Transverse colon (tissue), 4 donors: Measurements from ENCODE around the gene CST7.

Experiments
- POLR2A ChIP-seq: fragments of 450-650 bp; IDR thresholded peaks from one replicate; pipeline ENCODE4 v1.6.1; 2016; ENCODE audit warnings: antibody characterized with exemption, mild to moderate bottlenecking, moderate library complexity
- POLR2AphosphoS5 ChIP-seq, 3 donors: sonication (generic); formaldehyde crosslinking; IDR thresholded peaks; one replicate each; pipeline ENCODE4 v1.6.1; 2016; ENCODE audit warnings: antibody characterized with exemption in 3 of 3
- TF ChIP-seq, protein P1 (sequence below), 5 experiments: fragments of 200-600 bp in 3 of 5; fragments of 450-650 bp in 2 of 5; sonication (generic) in 3 of 5; IDR thresholded peaks; 1 replicate in 2 of 5; 2 replicates in 3 of 5; pipeline ENCODE4 v1.5.1; 2016 to 2017; ENCODE audit warnings: antibody characterized with exemption in 5 of 5, inconsistent platforms in 3 of 5, mild to moderate bottlenecking in 2 of 5, moderate library complexity in 1 of 5

DNA sequence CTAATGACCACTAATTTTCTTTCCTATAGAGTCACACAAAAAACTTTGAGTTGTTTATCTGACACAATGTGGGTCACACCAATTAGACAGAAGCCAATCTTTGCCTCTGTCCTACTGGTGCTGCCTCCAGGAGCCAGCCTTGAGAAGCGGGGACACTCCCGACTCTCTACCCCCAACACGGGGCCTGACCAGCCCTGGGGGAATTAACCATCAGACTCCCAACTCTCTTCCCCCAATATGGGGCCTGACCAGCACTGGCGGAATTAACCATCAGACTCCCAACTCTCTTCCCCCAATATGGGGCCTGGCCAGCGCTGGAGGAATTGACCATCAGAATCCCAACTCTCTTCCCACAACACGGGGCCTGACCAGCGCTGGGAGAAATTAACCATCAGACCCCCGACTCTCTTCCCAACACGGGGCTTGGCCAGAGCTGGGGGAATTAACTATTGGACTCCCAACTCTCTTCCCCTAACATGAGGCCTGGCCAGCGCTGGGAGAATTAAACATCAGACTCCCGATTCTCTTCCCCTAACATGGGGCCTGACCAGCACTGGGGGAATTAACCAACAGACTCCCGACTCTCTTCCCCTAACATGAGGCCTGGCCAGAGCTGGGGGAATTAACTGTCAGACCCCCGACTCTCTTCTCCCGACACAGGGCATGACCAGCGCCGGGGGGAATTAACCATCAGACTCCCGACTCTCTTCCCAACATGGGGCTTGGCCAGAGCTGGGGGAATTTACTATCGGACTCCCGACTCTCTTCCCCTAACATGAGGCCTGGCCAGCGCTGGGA is 12.5 kb downstream of the CST7 start:
- TF ChIP-seq POLR2A (no peak), POLR2AphosphoS5 (IDR thresholded peaks at IDR 0.05) (no peak)
- TF ChIP-seq, protein P1, sequence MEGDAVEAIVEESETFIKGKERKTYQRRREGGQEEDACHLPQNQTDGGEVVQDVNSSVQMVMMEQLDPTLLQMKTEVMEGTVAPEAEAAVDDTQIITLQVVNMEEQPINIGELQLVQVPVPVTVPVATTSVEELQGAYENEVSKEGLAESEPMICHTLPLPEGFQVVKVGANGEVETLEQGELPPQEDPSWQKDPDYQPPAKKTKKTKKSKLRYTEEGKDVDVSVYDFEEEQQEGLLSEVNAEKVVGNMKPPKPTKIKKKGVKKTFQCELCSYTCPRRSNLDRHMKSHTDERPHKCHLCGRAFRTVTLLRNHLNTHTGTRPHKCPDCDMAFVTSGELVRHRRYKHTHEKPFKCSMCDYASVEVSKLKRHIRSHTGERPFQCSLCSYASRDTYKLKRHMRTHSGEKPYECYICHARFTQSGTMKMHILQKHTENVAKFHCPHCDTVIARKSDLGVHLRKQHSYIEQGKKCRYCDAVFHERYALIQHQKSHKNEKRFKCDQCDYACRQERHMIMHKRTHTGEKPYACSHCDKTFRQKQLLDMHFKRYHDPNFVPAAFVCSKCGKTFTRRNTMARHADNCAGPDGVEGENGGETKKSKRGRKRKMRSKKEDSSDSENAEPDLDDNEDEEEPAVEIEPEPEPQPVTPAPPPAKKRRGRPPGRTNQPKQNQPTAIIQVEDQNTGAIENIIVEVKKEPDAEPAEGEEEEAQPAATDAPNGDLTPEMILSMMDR (IDR thresholded peaks at IDR 0.05), result no peak
